ENCODE results near the gene FOXK1. TPM values are rescaled to one million over a fixed set of nuclear protein-coding genes. Genes with fewer than 3 reads are reported as not detected.

Gene FOXK1
- total RNA-seq, 1 donor from 2014 or later = 53.6 TPM

GRCh38 chr7:4803397-4804241, 121.5 kb downstream of the FOXK1 start:
- no peak overlapping the region for H3K27ac Mint-ChIP-seq (ENCODE audit: unreplicated experiment)
- Histone ChIP-seq H4K20me1 (ENCODE audit: insufficient read depth, low read length) (no peaks in the 10 kb centered on the region), H3K36me3 (ENCODE audit: insufficient read depth, low read length) (no peaks in the 10 kb centered on the region), H3K9ac (ENCODE audit: low read length) (no peak overlapping the region), H3K27me3 (ENCODE audit: insufficient read depth, low read length) (no peaks in the 10 kb centered on the region), H3K79me2 (ENCODE audit: insufficient read depth, low read length) (no peaks in the 10 kb centered on the region), H3K4me3 (ENCODE audit: insufficient read depth, low read depth, low read length) (no peak overlapping the region), H3K9me3 (ENCODE audit: insufficient read depth, low read depth, low read length) (no peaks in the 10 kb centered on the region), H2AFZ (ENCODE audit: low read depth, low read length) (no peak overlapping the region), H3K4me1 (ENCODE audit: insufficient read depth, low read length) (no peaks in the 10 kb centered on the region), H3K4me2 (ENCODE audit: low read length) (no peak overlapping the region), H3K27ac (ENCODE audit: low read depth, low read length) (no peak overlapping the region)
- TF ChIP-seq EZH2 (IDR thresholded peaks at IDR 0.05; ENCODE audit: insufficient read depth, low read length) = no peak
- no peak for TF ChIP-seq CTCF (IDR thresholded peaks at IDR 0.05; ENCODE audit: insufficient read depth, low read depth, low read length)
- no peak for DNase-seq (ENCODE audit: low read depth)
- H3K4me3 Mint-ChIP-seq (ENCODE audit: unreplicated experiment) = no peak overlapping the region
- peaks cover 4% of the 10 kb centered on the region for H3K9me3 Mint-ChIP-seq (ENCODE audit: unreplicated experiment)
- H3K36me3 Mint-ChIP-seq (ENCODE audit: low read depth, unreplicated experiment) = peaks cover 2% of the 10 kb centered on the region
- H3K27me3 Mint-ChIP-seq (ENCODE audit: low read depth, unreplicated experiment) = peaks cover 20% of the 10 kb centered on the region
- no peak for FAIRE-seq
- H3K4me1 Mint-ChIP-seq (ENCODE audit: low read depth, unreplicated experiment) = no peaks in the 10 kb centered on the region

GRCh38 chr7:4805110-4805983, 123.3 kb downstream of the FOXK1 start:
- Mint-ChIP-seq H3K4me1 (ENCODE audit: low read depth, unreplicated experiment) (no peaks in the 10 kb centered on the region), H3K36me3 (ENCODE audit: low read depth, unreplicated experiment) (peaks cover 2% of the 10 kb centered on the region), H3K27me3 (ENCODE audit: low read depth, unreplicated experiment) (peaks cover 18% of the 10 kb centered on the region), H3K4me3 (ENCODE audit: unreplicated experiment) (no peak overlapping the region), H3K27ac (ENCODE audit: unreplicated experiment) (no peak overlapping the region), H3K9me3 (ENCODE audit: unreplicated experiment) (peaks cover 4% of the 10 kb centered on the region)
- FAIRE-seq (no peak), DNase-seq (ENCODE audit: low read depth) (no peak)
- H3K27ac ChIP-seq (ENCODE audit: low read depth, low read length) = no peak overlapping the region
- H3K4me1 ChIP-seq (ENCODE audit: insufficient read depth, low read length) = no peaks in the 10 kb centered on the region
- no peak overlapping the region for H3K9ac ChIP-seq (ENCODE audit: low read length)
- no peak for TF ChIP-seq CTCF (IDR thresholded peaks at IDR 0.05; ENCODE audit: insufficient read depth, low read depth, low read length)
- TF ChIP-seq EZH2 (IDR thresholded peaks at IDR 0.05; ENCODE audit: insufficient read depth, low read length) = no peak
- H4K20me1 ChIP-seq (ENCODE audit: insufficient read depth, low read length) = no peaks in the 10 kb centered on the region
- H3K4me2 ChIP-seq (ENCODE audit: low read length) = no peak overlapping the region
- no peaks in the 10 kb centered on the region for H3K79me2 ChIP-seq (ENCODE audit: insufficient read depth, low read length)
- H3K36me3 ChIP-seq (ENCODE audit: insufficient read depth, low read length) = no peaks in the 10 kb centered on the region
- H3K4me3 ChIP-seq (ENCODE audit: insufficient read depth, low read depth, low read length) = no peak overlapping the region
- H3K9me3 ChIP-seq (ENCODE audit: insufficient read depth, low read depth, low read length) = no peaks in the 10 kb centered on the region
- H2AFZ ChIP-seq (ENCODE audit: low read depth, low read length) = no peak overlapping the region
- H3K27me3 ChIP-seq (ENCODE audit: insufficient read depth, low read length) = no peaks in the 10 kb centered on the region
